K562 (cell line): ENCODE measurements around the gene CLDN7.

Experiments used
- ADNP ChIP-seq: fragments of 200-800 bp; sonication (Bioruptor generic); IDR thresholded peaks from 2 replicates; pipeline ENCODE4 v1.6.1; 2016; ENCODE audit warnings: missing genetic modification characterization, missing compliant biosample characterization
- CEBPB ChIP-seq: fragments of 450-650 bp; IDR thresholded peaks from 2 replicates; pipeline ENCODE4 v1.6.1; 2016; ENCODE audit warnings: missing genetic modification characterization, missing compliant biosample characterization
- ETV1 ChIP-seq: fragments of 450-650 bp; conservative IDR thresholded peaks from 2 replicates; pipeline ENCODE4 v1.6.1; 2016; ENCODE audit warnings: missing genetic modification characterization, control low read depth, low read depth, missing compliant biosample characterization
- FOXM1 ChIP-seq, 2 experiments: fragments of 450-650 bp in 1 of 2; sonication (generic) in 1 of 2; formaldehyde crosslinking in 1 of 2; IDR thresholded peaks; 2 replicates each; pipeline versions ENCODE4 v1.6.1 to v1.9.0; 2017 to 2022; ENCODE audit warnings: low read depth in 2 of 2, mild to moderate bottlenecking in 2 of 2, missing genetic modification reagents in 1 of 2, moderate library complexity in 1 of 2
- GABPA ChIP-seq: fragments of 200-800 bp; sonication (Bioruptor generic); conservative IDR thresholded peaks from 2 replicates; pipeline ENCODE4 v1.6.1; 2016; ENCODE audit warnings: low read depth, missing genetic modification characterization, missing compliant biosample characterization
- POLR2AphosphoS5 ChIP-seq: IDR thresholded peaks from 2 replicates; pipeline ENCODE4 v1.6.1; 2011; ENCODE audit warnings: mild to moderate bottlenecking, low read depth, low read length, moderate library complexity; ENCODE audit not compliant: control insufficient read depth, insufficient read depth
- RB1 ChIP-seq: fragments of 450-650 bp; IDR thresholded peaks from 2 replicates; pipeline ENCODE4 v1.6.1; 2017; ENCODE audit warnings: low read depth, mild to moderate bottlenecking
- RFX5 ChIP-seq: IDR thresholded peaks from 2 replicates; pipeline ENCODE4 v1.6.1; 2011; ENCODE audit warnings: low read depth, mild to moderate bottlenecking, improper control_type of control experiment, low read length
- TARDBP ChIP-seq: fragments of 450-650 bp; IDR thresholded peaks from 2 replicates; pipeline ENCODE4 v1.6.1; 2016
- TF ChIP-seq, protein P1 (sequence below), 3 experiments: IDR thresholded peaks in 2 of 3; conservative IDR thresholded peaks in 1 of 3; 2 replicates each; pipeline ENCODE4 v1.5.1; 2011 to 2012; ENCODE audit warnings: low read length in 3 of 3, mild to moderate bottlenecking in 3 of 3, control low read depth in 2 of 3, improper control_type of control experiment in 1 of 3, inconsistent platforms in 1 of 3, low read depth in 1 of 3, mixed read lengths in 1 of 3, moderate library complexity in 1 of 3; ENCODE audit not compliant: insufficient read depth in 2 of 3
- TF ChIP-seq, protein P2 (sequence below): fragments of 200-600 bp; sonication (generic); IDR thresholded peaks from one replicate; pipeline ENCODE4 v1.6.1; 2012; ENCODE audit warnings: mild to moderate bottlenecking, low read depth, low read length, inconsistent platforms

DNA sequence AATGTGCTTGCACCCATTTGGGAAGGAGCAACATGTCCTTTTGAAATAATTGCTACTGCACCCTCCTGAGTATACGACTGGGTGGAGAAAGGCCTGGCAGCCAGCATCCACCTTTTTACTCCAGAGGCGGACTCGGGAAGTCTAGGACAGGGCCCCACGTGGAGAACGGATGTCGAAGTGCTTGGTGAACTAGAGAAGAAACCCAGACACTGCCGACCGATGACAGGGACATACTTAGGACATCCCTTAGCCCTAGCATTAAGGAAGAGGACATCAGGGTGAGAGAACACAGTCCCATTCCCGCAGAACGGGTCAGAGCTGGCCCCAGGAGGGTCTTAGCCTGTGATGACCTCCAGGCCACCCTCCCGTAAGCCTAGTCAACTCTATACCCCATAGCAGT, 28.4 kb upstream of the CLDN7 start:
- TF ChIP-seq FOXM1 (IDR thresholded peaks at IDR 0.05; ENCODE audit: low read depth) (no peak), FOXM1 (CRISPR knock-in tag; IDR thresholded peaks at IDR 0.05; ENCODE audit: low read depth) (no peak), RFX5 (no peak), GABPA (tag) (no peak), TARDBP (no peak), POLR2AphosphoS5 (no peak), CEBPB (no peak), ETV1 (no peak), RB1 (no peak), ADNP (tag) (no peak)
- TF ChIP-seq, protein P1, sequence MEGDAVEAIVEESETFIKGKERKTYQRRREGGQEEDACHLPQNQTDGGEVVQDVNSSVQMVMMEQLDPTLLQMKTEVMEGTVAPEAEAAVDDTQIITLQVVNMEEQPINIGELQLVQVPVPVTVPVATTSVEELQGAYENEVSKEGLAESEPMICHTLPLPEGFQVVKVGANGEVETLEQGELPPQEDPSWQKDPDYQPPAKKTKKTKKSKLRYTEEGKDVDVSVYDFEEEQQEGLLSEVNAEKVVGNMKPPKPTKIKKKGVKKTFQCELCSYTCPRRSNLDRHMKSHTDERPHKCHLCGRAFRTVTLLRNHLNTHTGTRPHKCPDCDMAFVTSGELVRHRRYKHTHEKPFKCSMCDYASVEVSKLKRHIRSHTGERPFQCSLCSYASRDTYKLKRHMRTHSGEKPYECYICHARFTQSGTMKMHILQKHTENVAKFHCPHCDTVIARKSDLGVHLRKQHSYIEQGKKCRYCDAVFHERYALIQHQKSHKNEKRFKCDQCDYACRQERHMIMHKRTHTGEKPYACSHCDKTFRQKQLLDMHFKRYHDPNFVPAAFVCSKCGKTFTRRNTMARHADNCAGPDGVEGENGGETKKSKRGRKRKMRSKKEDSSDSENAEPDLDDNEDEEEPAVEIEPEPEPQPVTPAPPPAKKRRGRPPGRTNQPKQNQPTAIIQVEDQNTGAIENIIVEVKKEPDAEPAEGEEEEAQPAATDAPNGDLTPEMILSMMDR (IDR thresholded peaks at IDR 0.05 in 2 of 3, conservative IDR thresholded peaks at IDR 0.05 in 1 of 3; ENCODE audit: insufficient read depth in 2 of 3, low read depth in 1 of 3, low read length in 3 of 3): no peak
- TF ChIP-seq, protein P2, sequence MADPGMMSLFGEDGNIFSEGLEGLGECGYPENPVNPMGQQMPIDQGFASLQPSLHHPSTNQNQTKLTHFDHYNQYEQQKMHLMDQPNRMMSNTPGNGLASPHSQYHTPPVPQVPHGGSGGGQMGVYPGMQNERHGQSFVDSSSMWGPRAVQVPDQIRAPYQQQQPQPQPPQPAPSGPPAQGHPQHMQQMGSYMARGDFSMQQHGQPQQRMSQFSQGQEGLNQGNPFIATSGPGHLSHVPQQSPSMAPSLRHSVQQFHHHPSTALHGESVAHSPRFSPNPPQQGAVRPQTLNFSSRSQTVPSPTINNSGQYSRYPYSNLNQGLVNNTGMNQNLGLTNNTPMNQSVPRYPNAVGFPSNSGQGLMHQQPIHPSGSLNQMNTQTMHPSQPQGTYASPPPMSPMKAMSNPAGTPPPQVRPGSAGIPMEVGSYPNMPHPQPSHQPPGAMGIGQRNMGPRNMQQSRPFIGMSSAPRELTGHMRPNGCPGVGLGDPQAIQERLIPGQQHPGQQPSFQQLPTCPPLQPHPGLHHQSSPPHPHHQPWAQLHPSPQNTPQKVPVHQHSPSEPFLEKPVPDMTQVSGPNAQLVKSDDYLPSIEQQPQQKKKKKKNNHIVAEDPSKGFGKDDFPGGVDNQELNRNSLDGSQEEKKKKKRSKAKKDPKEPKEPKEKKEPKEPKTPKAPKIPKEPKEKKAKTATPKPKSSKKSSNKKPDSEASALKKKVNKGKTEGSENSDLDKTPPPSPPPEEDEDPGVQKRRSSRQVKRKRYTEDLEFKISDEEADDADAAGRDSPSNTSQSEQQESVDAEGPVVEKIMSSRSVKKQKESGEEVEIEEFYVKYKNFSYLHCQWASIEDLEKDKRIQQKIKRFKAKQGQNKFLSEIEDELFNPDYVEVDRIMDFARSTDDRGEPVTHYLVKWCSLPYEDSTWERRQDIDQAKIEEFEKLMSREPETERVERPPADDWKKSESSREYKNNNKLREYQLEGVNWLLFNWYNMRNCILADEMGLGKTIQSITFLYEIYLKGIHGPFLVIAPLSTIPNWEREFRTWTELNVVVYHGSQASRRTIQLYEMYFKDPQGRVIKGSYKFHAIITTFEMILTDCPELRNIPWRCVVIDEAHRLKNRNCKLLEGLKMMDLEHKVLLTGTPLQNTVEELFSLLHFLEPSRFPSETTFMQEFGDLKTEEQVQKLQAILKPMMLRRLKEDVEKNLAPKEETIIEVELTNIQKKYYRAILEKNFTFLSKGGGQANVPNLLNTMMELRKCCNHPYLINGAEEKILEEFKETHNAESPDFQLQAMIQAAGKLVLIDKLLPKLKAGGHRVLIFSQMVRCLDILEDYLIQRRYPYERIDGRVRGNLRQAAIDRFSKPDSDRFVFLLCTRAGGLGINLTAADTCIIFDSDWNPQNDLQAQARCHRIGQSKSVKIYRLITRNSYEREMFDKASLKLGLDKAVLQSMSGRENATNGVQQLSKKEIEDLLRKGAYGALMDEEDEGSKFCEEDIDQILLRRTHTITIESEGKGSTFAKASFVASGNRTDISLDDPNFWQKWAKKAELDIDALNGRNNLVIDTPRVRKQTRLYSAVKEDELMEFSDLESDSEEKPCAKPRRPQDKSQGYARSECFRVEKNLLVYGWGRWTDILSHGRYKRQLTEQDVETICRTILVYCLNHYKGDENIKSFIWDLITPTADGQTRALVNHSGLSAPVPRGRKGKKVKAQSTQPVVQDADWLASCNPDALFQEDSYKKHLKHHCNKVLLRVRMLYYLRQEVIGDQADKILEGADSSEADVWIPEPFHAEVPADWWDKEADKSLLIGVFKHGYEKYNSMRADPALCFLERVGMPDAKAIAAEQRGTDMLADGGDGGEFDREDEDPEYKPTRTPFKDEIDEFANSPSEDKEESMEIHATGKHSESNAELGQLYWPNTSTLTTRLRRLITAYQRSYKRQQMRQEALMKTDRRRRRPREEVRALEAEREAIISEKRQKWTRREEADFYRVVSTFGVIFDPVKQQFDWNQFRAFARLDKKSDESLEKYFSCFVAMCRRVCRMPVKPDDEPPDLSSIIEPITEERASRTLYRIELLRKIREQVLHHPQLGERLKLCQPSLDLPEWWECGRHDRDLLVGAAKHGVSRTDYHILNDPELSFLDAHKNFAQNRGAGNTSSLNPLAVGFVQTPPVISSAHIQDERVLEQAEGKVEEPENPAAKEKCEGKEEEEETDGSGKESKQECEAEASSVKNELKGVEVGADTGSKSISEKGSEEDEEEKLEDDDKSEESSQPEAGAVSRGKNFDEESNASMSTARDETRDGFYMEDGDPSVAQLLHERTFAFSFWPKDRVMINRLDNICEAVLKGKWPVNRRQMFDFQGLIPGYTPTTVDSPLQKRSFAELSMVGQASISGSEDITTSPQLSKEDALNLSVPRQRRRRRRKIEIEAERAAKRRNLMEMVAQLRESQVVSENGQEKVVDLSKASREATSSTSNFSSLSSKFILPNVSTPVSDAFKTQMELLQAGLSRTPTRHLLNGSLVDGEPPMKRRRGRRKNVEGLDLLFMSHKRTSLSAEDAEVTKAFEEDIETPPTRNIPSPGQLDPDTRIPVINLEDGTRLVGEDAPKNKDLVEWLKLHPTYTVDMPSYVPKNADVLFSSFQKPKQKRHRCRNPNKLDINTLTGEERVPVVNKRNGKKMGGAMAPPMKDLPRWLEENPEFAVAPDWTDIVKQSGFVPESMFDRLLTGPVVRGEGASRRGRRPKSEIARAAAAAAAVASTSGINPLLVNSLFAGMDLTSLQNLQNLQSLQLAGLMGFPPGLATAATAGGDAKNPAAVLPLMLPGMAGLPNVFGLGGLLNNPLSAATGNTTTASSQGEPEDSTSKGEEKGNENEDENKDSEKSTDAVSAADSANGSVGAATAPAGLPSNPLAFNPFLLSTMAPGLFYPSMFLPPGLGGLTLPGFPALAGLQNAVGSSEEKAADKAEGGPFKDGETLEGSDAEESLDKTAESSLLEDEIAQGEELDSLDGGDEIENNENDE: no peak
